Right renal cortex interstitium (tissue), 3 donors: ENCODE results near the gene LAMA4. TPM values are rescaled to one million over a fixed set of nuclear protein-coding genes. Genes with fewer than 3 reads are reported as not detected.

Source experiments
- DNase-seq, 3 donors: peaks; one replicate each; pipeline ENCODE4 v3.0.0-alpha.2; 2013; ENCODE audit warnings: low read depth in 3 of 3, low spot score in 2 of 3
- polyA plus RNA-seq, 3 donors: library from polyadenylated mRNA; unstranded; fragments of 120-200 nt; gene quantifications; one replicate each; pipeline ENCODE4 v1.2.1, GENCODE V29; 2013; ENCODE audit not compliant: insufficient read length in 3 of 3

The LAMA4 gene
- polyA plus RNA-seq, 3 donors = 78.7 to 97.0 (median 83.5) TPM

GRCh38 chr6:112191509-112192020 is 62.8 kb downstream of the LAMA4 start:
- no peak for DNase-seq

- no peak for DNase-seq
Observed at GRCh38 chr6:112190164-112190563, 64.2 kb downstream of the LAMA4 start.

- DNase-seq = no peak
Observed at GRCh38 chr6:112189494-112189893, 64.9 kb downstream of the LAMA4 start.

GRCh38 chr6:112188906-112189305 is 65.5 kb downstream of the LAMA4 start:
- DNase-seq = no peak

- DNase-seq = no peak
Observed at GRCh38 chr6:112187736-112188135, 66.6 kb downstream of the LAMA4 start.

GRCh38 chr6:112184951-112185350 is 69.4 kb downstream of the LAMA4 start:
- peak in 1 of 3 donors; percentile 23 for DNase-seq

- DNase-seq = no peak
Observed at GRCh38 chr6:112183271-112183671, 71.1 kb downstream of the LAMA4 start.

GRCh38 chr6:112181130-112181529 is 73.2 kb downstream of the LAMA4 start:
- no peak for DNase-seq

- peak in 2 of 3 donors; percentile 65 to 74 for DNase-seq
Observed at GRCh38 chr6:112180095-112180820, 74.1 kb downstream of the LAMA4 start.

- no peak for DNase-seq
Observed at GRCh38 chr6:112179631-112180030, 74.7 kb downstream of the LAMA4 start.

- no peak for DNase-seq
Observed at GRCh38 chr6:112178846-112179245, 75.5 kb downstream of the LAMA4 start.

- DNase-seq = no peak
Observed at GRCh38 chr6:112177092-112177491, 77.3 kb downstream of the LAMA4 start.

- no peak for DNase-seq
Observed at GRCh38 chr6:112176175-112176574, 78.2 kb downstream of the LAMA4 start.

GRCh38 chr6:112173221-112173804 is 81.1 kb downstream of the LAMA4 start:
- no peak for DNase-seq

- no peak for DNase-seq
Observed at GRCh38 chr6:112172540-112172939, 81.8 kb downstream of the LAMA4 start.

GRCh38 chr6:112169541-112169940 is 84.8 kb downstream of the LAMA4 start:
- DNase-seq = no peak

GRCh38 chr6:112163295-112164257 is 90.8 kb downstream of the LAMA4 start:
- DNase-seq = peak in 1 of 3 donors; percentile 19

GRCh38 chr6:112160745-112161144 is 93.6 kb downstream of the LAMA4 start:
- no peak for DNase-seq

GRCh38 chr6:112156668-112157067 is 97.7 kb downstream of the LAMA4 start:
- no peak for DNase-seq

- no peak for DNase-seq
Observed at GRCh38 chr6:112155886-112156285, 98.5 kb downstream of the LAMA4 start.

- DNase-seq = no peak
Observed at GRCh38 chr6:112154711-112155110, 99.7 kb downstream of the LAMA4 start.
